ENCODE results near the gene BTBD9. TPM values are rescaled to one million over a fixed set of nuclear protein-coding genes. Genes with fewer than 3 reads are reported as not detected.

Gene BTBD9
- total and polyA plus RNA-seq, 2 donors (not counting 1 experiment from before 2014, with no cell fraction given) = 4.1 to 48.9 TPM

- ChIA-PET CTCF (interaction anchor here (0.7 to 3.1 kb wide), 4 partner anchors 71 to 807 kb away, joined by 4 to 15 read pairs (median 6); no protein-coding TSS in a partner anchor), POLR2A (no interaction called here)
- no peak for ATAC-seq (ENCODE audit: low read depth)
These were observed 140.8 kb downstream of the BTBD9 start for GRCh38 chr6:38498805-38499445.

More at GRCh38 chr6:38498805-38499445, 140.8 kb downstream of the BTBD9 start:
- no peak for DNase-seq
- H3K36me3 ChIP-seq (replicated peaks in 1 of 2; ENCODE audit: control extremely low read depth in 1 of 2, control insufficient read depth in 1 of 2, extremely low read depth in 1 of 2, insufficient read depth in 2 of 2, low read length in 1 of 2) = no peaks in the 10 kb centered on the region
- H3K4me1 ChIP-seq (ENCODE audit: control insufficient read depth in 2 of 2, insufficient read depth in 2 of 2, low read length in 2 of 2) = no peaks in the 10 kb centered on the region
- H3K4me3 ChIP-seq (ENCODE audit: control extremely low read depth in 1 of 5, extremely low read depth in 1 of 5, insufficient read depth in 1 of 5, low read depth in 2 of 5, low read length in 4 of 5) = no peak overlapping the region
- no peaks in the 10 kb centered on the region for H3K27me3 ChIP-seq (replicated peaks in 1 of 4; ENCODE audit: control extremely low read depth in 1 of 4, control insufficient read depth in 3 of 4, insufficient read depth in 4 of 4, low read length in 3 of 4)
- H3K79me2 ChIP-seq (ENCODE audit: control insufficient read depth, insufficient read depth, low read length) = no peaks in the 10 kb centered on the region
- no peak overlapping the region for H3K27ac ChIP-seq (ENCODE audit: low read length in 2 of 2)
- H3K9ac ChIP-seq (ENCODE audit: low read length) = no peak overlapping the region
- H3K4me2 ChIP-seq (replicated peaks; ENCODE audit: low read depth, low read length, poor library complexity, severe bottlenecking) = no peak overlapping the region
- no peaks in the 10 kb centered on the region for H3K27me3 Mint-ChIP-seq
- no peaks in the 10 kb centered on the region for H3K9me3 ChIP-seq (ENCODE audit: control extremely low read depth in 1 of 3, control insufficient read depth in 2 of 3, insufficient read depth in 1 of 3, low read length in 2 of 3)
- 100% methylated on average over 2 of the region's 5 CpGs for WGBS (ENCODE audit: insufficient coverage)
- TF ChIP-seq EZH2 (IDR thresholded peaks at IDR 0.05; ENCODE audit: borderline replicate concordance, insufficient read depth, low read depth, low read length, poor library complexity, severe bottlenecking) = no peak
- no peak for TF ChIP-seq CTCF (IDR thresholded peaks at IDR 0.05)
- no peak overlapping the region for H3K27ac Mint-ChIP-seq
- H3K4me1 Mint-ChIP-seq = peaks cover 11% of the 10 kb centered on the region
- no peak overlapping the region for H2AFZ ChIP-seq (ENCODE audit: insufficient read depth, low read depth, low read length, poor library complexity, severe bottlenecking)
- H3K4me3 Mint-ChIP-seq = no peak overlapping the region
- intact Hi-C loops (cut with micrococcal nuclease) = no loop called here
- H4K20me1 ChIP-seq (ENCODE audit: control insufficient read depth, insufficient read depth, low read length, poor library complexity, severe bottlenecking) = no peaks in the 10 kb centered on the region
- no peaks in the 10 kb centered on the region for H3K9me3 Mint-ChIP-seq (ENCODE audit: insufficient read depth)

Measured in B cell (primary cell).